Aorta (tissue), 5 donors: ENCODE results near the gene PUM2. TPM values are rescaled to one million over a fixed set of nuclear protein-coding genes. Genes with fewer than 3 reads are reported as not detected.

Experiments
- ATAC-seq: fragments of 200-7000 bp; cut with Tn5 transposase; one replicate; pipeline ENCODE4 v1.9.1; 2022; ENCODE audit warnings: moderate library complexity; ENCODE audit not compliant: low FRiP score
- DNase-seq, 2 donors: peaks; one replicate each; pipeline ENCODE4 v3.0.0-alpha.2; 2020
- H3K27ac ChIP-seq, 2 donors: one replicate each; pipeline ENCODE4 v1.5.1; 2013; ENCODE audit warnings: low read length in 2 of 2, mild to moderate bottlenecking in 2 of 2, moderate library complexity in 2 of 2, control low read depth in 1 of 2, inconsistent platforms in 1 of 2, low read depth in 1 of 2
- H3K27me3 ChIP-seq, 2 donors: one replicate each; pipeline ENCODE4 v1.6.1; 2013; ENCODE audit warnings: control low read depth in 1 of 2, low read length in 1 of 2, mild to moderate bottlenecking in 1 of 2, moderate library complexity in 1 of 2; ENCODE audit not compliant: insufficient read depth in 2 of 2, control insufficient read depth in 1 of 2
- H3K36me3 ChIP-seq, 2 donors: one replicate each; pipeline ENCODE4 v1.6.1; 2013; ENCODE audit warnings: control low read depth in 1 of 2, low read length in 1 of 2, mild to moderate bottlenecking in 1 of 2; ENCODE audit not compliant: insufficient read depth in 2 of 2, control insufficient read depth in 1 of 2
- H3K4me1 ChIP-seq, 2 donors: one replicate each; pipeline ENCODE4 v1.6.1; 2013; ENCODE audit warnings: low read length in 2 of 2, control low read depth in 1 of 2, mild to moderate bottlenecking in 1 of 2, moderate library complexity in 1 of 2; ENCODE audit not compliant: insufficient read depth in 2 of 2, control insufficient read depth in 1 of 2
- H3K4me3 ChIP-seq, 2 donors: one replicate each; pipeline ENCODE4 v1.5.1; 2013; ENCODE audit warnings: low read length in 2 of 2, control low read depth in 1 of 2, mild to moderate bottlenecking in 1 of 2
- H3K9me3 ChIP-seq: one replicate; pipeline ENCODE4 v1.6.1; 2013; ENCODE audit warnings: mild to moderate bottlenecking, low read length; ENCODE audit not compliant: control insufficient read depth
- WGBS, 2 donors: extraction: QIAGEN DNeasy Blood & Tissue Kit; methylation state at CpG; one replicate each; pipeline ENCODE4 v1.1.7; 2013; 5-methylcytosine and 5-hydroxymethylcytosine counted together
- intact Hi-C, 2 donors: fragments of 100-400 bp; cut with DNase I; formaldehyde crosslinking; loops; one replicate each; pipeline versions ENCODE4 v1.14.2 to v1.15.0; 2022
- polyA plus RNA-seq, 2 donors: library from polyadenylated mRNA; stranded (reverse); fragments of 200-250 nt; gene quantifications; one replicate each; pipeline ENCODE4 v1.2.3, GENCODE V29; 2013
- total RNA-seq, 2 donors: library from RNA; stranded (reverse); fragmentation: NEBNext Ultra II Directional; extraction: Animal tissue kit (Norgen Biotek cat#: 25700); gene quantifications; one replicate each; pipeline ENCODE4 v1.2.1, GENCODE V29; 2021
- donor health status: healthy with polysubstance abuse.
- donor health status: Bipolar disorder and iron deficiency.
- donor health status: DM: no; HTN: no; CAD: no.
- donor health status: DM: no; HTN: no; CAD: no.
- donor health status: DM: yes; HTN: yes; CAD: no.

Gene PUM2
- total and polyA plus RNA-seq, 4 donors: 21.3 to 104 (median 57.2) TPM

DNA sequence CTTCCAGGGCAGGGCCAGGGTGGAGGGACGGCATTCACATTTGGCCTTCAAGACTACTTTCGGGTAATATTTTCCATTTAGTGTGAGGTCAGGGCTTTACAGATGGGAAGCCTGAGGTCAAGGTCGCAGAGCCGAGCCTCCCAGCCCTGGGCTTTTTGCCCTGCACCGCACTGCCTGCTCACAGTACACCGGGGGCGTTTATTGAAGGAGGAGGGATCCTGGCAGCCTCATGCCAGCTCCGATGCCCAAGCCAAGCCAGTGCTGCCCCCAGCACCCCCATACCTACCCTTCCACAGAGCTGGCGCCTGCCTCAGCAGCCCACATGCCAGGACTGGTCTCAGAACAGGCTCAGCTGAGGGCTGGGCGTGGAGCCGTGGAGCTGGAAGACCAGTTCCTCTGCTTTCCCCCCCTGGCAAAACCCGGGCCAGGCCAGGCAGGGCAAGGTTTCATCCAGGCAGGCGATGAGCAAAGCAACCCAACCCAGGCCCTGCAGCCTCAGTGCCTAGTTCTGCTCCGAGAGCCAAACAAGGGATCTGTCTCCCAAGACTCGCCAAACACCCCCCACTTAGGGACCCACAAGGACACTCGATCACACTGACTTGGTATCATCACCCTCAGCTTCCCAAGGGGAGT is 137.7 kb downstream of the PUM2 start:
- Histone ChIP-seq H3K9me3 (no peaks in the 10 kb centered on the region), H3K27me3 (no peaks in the 10 kb centered on the region), H3K27ac (no peak overlapping the region), H3K36me3 (no peaks in the 10 kb centered on the region), H3K4me1 (no peaks in the 10 kb centered on the region), H3K4me3 (no peak overlapping the region)
- ATAC-seq (no peak), DNase-seq (no peak)
- 77 to 82% methylated on average over 16 of the region's 16 CpGs for WGBS, 2 donors
- intact Hi-C loops: no loop called here

DNA sequence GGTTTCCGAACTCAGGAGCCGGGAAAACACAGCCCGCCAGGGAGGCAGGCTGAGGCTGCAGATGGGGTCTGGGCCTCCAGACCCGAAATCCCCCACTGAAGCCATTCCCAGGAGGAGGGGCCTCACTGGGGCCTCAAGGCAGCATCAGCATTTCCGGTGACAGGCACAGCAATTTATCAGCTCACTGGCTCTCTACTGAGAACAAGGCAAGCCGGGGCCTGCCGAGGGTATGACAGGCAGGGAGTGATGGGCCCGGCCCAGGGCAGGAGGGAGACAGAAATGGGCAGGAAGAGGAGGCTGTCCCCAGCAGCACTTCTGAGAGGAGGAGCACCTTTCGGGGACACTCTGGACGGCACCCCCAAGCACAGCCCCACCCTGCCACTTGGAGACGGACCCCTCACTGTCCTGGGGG is 138.2 kb downstream of the PUM2 start:
- H3K27ac ChIP-seq: no peak overlapping the region
- DNase-seq (no peak), ATAC-seq (no peak)
- no peaks in the 10 kb centered on the region for H3K27me3 ChIP-seq
- no peaks in the 10 kb centered on the region for H3K9me3 ChIP-seq
- 63 to 74% methylated on average over 11 of the region's 11 CpGs for WGBS, 2 donors
- H3K4me1 ChIP-seq: no peaks in the 10 kb centered on the region
- intact Hi-C loops: no loop called here
- no peaks in the 10 kb centered on the region for H3K36me3 ChIP-seq
- H3K4me3 ChIP-seq: no peak overlapping the region

DNA sequence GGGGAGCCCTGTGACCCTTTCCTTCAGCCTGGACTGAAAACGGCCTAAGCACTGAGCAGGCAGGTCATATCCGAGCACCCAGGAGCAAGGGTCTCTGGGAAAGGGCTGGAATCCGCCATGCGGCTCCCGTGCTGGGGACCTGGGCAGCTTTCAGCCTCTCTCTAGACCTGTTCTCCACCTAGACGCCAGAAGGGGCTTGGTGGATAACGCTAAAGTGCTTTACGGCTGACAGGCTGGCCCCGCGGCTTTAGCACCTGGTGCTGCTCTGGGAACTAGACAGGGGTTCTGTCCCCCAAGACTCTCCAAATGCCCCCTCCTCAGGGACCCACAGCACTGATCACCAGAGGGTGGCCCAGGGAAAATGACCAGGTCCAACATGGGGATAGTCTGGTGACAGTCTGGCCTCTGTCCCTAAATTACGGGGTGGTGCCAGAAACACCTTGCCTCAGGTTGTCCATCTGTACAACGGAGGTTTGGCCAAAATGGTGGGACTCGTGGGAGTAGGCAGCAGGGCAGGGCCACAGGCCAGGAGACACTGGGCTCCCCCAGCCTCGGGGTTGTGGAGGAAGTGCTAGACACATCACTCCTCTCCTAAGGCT is 138.7 kb downstream of the PUM2 start:
- Histone ChIP-seq H3K27me3 (no peaks in the 10 kb centered on the region), H3K4me3 (no peak overlapping the region), H3K36me3 (no peaks in the 10 kb centered on the region), H3K27ac (no peak overlapping the region), H3K9me3 (no peaks in the 10 kb centered on the region), H3K4me1 (no peaks in the 10 kb centered on the region)
- ATAC-seq (no peak), DNase-seq (no peak)
- intact Hi-C loops: no loop called here
- 82 to 86% methylated on average over 14 of the region's 14 CpGs for WGBS, 2 donors

DNA sequence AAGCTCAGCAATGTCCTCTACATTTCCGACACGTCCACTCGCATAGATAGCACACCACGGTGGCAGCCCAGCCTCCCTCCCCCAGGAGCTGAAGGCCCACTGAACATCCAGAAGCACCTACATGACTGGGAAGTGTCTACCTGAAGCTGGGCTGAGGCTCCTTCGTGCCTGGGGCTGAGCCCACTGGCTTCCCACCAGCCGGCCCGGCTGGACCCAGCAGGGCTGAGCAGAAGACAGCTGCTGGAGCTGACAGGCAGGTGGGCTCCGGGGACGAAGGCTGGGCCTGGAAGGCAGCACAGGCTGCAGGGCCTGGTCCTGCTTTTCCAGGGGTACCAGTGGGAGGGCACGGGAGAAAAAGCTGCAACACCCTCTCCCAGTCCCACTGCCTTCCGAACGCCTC is 139.2 kb downstream of the PUM2 start:
- no peak for DNase-seq
- Histone ChIP-seq H3K27me3 (no peaks in the 10 kb centered on the region), H3K9me3 (no peaks in the 10 kb centered on the region), H3K27ac (no peak overlapping the region), H3K4me1 (no peaks in the 10 kb centered on the region), H3K36me3 (no peaks in the 10 kb centered on the region), H3K4me3 (no peak overlapping the region)
- WGBS, 2 donors: 88 to 91% methylated on average over 12 of the region's 12 CpGs
- intact Hi-C loops: no loop called here
- no peak for ATAC-seq

DNA sequence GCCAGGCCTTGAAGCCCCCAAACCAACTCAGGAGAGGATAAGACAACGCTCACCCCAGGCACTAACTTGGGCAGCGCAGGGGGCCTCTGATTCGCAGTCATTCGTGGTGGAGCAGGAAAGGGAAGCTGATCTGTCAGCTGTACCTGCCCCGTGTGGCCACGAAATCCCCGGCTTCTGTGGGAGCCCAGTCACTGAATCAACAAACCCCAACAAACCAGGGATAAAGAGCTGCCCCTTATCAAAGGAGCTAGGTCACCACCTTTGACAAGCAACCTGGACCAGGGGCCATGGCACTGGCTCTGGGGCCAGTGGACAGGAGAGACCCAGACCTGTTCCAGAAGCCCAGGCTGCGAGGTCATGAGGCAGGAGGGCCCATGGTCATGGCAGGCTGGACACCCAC is 140.2 kb downstream of the PUM2 start:
- H3K4me3 ChIP-seq: no peak overlapping the region
- no peaks in the 10 kb centered on the region for H3K27me3 ChIP-seq
- no peaks in the 10 kb centered on the region for H3K4me1 ChIP-seq
- no peak for DNase-seq
- H3K36me3 ChIP-seq: no peaks in the 10 kb centered on the region
- intact Hi-C loops: no loop called here
- WGBS, 2 donors: 95 to 96% methylated on average over 8 of the region's 8 CpGs
- H3K27ac ChIP-seq: no peak overlapping the region
- no peaks in the 10 kb centered on the region for H3K9me3 ChIP-seq
- no peak for ATAC-seq

DNA sequence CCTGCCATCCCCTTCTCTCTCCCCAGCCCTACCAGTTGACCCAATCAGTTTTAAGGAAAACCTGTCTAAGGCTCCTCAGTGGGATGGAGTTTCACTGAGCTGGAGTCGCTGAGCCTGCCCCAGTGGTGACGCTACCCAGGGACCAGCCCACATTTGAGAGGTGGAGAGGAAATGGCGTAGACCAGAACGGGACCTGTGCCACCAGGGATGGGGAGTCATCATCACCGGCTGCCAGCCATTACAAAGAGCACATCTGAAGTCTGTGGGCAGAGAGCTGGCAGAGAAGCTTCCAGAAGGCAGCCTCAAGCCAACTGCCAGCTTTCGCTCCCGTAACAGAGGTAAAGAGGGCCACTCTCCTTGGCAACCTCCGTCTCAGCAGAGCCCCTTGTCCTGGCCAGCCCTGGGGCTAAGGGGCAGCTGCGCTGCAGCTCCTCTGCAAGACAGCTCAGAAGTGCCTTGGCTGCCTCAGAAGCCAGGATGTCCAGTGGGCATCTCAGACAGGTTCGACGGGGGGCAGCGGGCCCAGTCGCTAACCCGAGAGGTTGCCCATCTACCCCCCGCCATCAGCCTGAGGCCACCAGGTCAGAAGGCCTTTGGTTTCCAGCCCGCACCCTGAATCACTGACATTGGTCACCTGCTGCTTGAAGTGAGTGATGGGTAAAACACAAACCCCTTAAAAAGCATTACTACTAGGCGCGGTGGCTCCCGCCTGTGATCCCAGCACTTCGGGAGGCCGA is 141.1 kb downstream of the PUM2 start:
- no peak for DNase-seq
- Histone ChIP-seq H3K27me3 (no peaks in the 10 kb centered on the region), H3K4me3 (no peak overlapping the region), H3K9me3 (no peaks in the 10 kb centered on the region), H3K36me3 (no peaks in the 10 kb centered on the region), H3K27ac (no peak overlapping the region), H3K4me1 (no peaks in the 10 kb centered on the region)
- intact Hi-C loops: no loop called here
- ATAC-seq: no peak
- 89 to 92% methylated on average over 21 of the region's 21 CpGs for whole genome bisulfite sequencing, 2 donors

DNA sequence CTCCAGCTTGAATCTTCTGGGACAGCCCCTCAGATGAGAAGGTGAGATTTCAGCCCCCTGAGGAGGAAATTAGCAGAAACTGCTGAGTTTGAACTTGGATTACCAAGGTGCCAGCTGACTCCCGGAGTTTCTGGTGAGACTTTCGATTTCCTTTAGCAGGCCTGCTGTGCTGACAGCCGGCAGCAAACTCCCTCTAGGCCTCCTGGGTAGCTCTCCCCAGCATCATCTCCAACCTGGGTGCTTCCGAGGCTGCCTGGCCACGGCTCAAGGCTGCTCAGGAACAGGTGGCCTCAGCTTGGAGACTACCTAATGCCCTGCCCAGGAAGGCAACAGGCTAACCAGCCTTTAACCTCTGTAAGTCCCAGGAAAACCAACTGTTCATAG is 142.2 kb downstream of the PUM2 start:
- H3K4me3 ChIP-seq: no peak overlapping the region
- intact Hi-C loops: no loop called here
- H3K9me3 ChIP-seq: no peaks in the 10 kb centered on the region
- 87 to 95% methylated on average over 5 of the region's 5 CpGs for WGBS, 2 donors
- DNase-seq (no peak), ATAC-seq (no peak)
- no peak overlapping the region for H3K27ac ChIP-seq
- no peaks in the 10 kb centered on the region for H3K4me1 ChIP-seq
- H3K27me3 ChIP-seq: no peaks in the 10 kb centered on the region
- no peaks in the 10 kb centered on the region for H3K36me3 ChIP-seq

DNA sequence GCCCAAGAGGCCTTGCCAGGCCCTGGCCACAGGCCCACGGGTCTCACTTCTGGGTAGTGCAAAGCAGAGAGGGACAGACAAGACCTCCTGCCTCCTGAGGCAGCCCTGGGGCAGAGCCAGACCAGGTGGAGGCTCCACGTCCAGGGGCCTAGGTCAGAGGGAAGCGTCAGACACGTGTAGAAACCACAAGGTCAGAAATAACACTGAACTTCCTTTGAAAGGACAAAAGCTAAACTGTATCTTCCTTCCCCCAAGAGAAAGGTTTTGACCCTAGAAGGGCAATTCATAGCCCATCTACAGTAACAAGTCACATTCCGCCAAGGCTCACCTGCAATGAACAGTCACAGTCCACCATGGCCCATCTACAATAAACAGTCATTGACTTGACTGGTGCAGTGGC is 143.6 kb downstream of the PUM2 start:
- Histone ChIP-seq H3K9me3 (no peaks in the 10 kb centered on the region), H3K36me3 (no peaks in the 10 kb centered on the region), H3K4me1 (no peaks in the 10 kb centered on the region), H3K27me3 (no peaks in the 10 kb centered on the region), H3K4me3 (no peak overlapping the region), H3K27ac (no peak overlapping the region)
- ATAC-seq (no peak), DNase-seq (no peak)
- intact Hi-C loops: no loop called here
- WGBS, 2 donors: 87 to 88% methylated on average over 5 of the region's 5 CpGs
